Stimulated activated CD8-positive, alpha-beta memory T cell treated with anti-CD3 and anti-CD28 coated beads, Interleukin-2, amount 100 ng/mL, for 48 hours (primary cell): ENCODE results near the gene PPM1N.
"Not testable (repeated sequence)": the region's sequence is repeated elsewhere in the genome, so short reads cannot be mapped to it uniquely, and the experiment has no call there.

Experiments
- DNase-seq, 2 donors: peaks; one replicate each; pipeline ENCODE4 v3.0.0-alpha.2; 2020; ENCODE audit warnings: low read depth in 2 of 2

The PPM1N gene

GRCh38 chr19:45507872-45508416 lies 9.7 kb downstream of the PPM1N start:
- DNase-seq, result no peak

GRCh38 chr19:45508417-45508860 lies 10.2 kb downstream of the PPM1N start:
- DNase-seq, result peak in 1 of 2 donors; percentile 44

GRCh38 chr19:45508861-45509691 lies 10.8 kb downstream of the PPM1N start:
- DNase-seq, result no peak

- no peak for DNase-seq
Observed at GRCh38 chr19:45509692-45510015, 11.4 kb downstream of the PPM1N start.

GRCh38 chr19:45510352-45510751 lies 12.1 kb downstream of the PPM1N start:
- not testable (repeated sequence) for DNase-seq

- no peak for DNase-seq
Observed at GRCh38 chr19:45511074-45511473, 12.8 kb downstream of the PPM1N start.

GRCh38 chr19:45512881-45513483 lies 14.7 kb downstream of the PPM1N start:
- DNase-seq, result no peak

GRCh38 chr19:45514376-45515051 lies 16.3 kb downstream of the PPM1N start:
- DNase-seq, result no peak

- DNase-seq, result no peak
Observed at GRCh38 chr19:45515081-45515624, 16.9 kb downstream of the PPM1N start.

- no peak for DNase-seq
Observed at GRCh38 chr19:45515807-45516401, 17.7 kb downstream of the PPM1N start.

GRCh38 chr19:45517238-45517637 lies 19.0 kb downstream of the PPM1N start:
- DNase-seq, result no peak

GRCh38 chr19:45517641-45518468 lies 19.6 kb downstream of the PPM1N start:
- no peak for DNase-seq

GRCh38 chr19:45518469-45518826 lies 20.2 kb downstream of the PPM1N start:
- DNase-seq, result no peak

GRCh38 chr19:45522010-45522941 lies 24.0 kb downstream of the PPM1N start:
- no peak for DNase-seq

GRCh38 chr19:45523642-45524256 lies 25.5 kb downstream of the PPM1N start:
- peak; percentile 47 to 57 for DNase-seq

- DNase-seq, result no peak
Observed at GRCh38 chr19:45524575-45525129, 26.4 kb downstream of the PPM1N start.

GRCh38 chr19:45526143-45526542 lies 27.9 kb downstream of the PPM1N start:
- no peak for DNase-seq

- DNase-seq, result no peak
Observed at GRCh38 chr19:45526971-45527370, 28.7 kb downstream of the PPM1N start.

- DNase-seq, result no peak
Observed at GRCh38 chr19:45527731-45528130, 29.5 kb downstream of the PPM1N start.
